ENCODE measurements around the gene CDC42BPG. TPM values are rescaled to one million over a fixed set of nuclear protein-coding genes. Genes with fewer than 3 reads are reported as not detected.

Gene CDC42BPG
- total and polyA plus RNA-seq, 2 of the 8 experiments (the other 6 are each of a cell fraction or from before 2014, with no cell fraction given), result 3.7 to 10.6 TPM

DNA sequence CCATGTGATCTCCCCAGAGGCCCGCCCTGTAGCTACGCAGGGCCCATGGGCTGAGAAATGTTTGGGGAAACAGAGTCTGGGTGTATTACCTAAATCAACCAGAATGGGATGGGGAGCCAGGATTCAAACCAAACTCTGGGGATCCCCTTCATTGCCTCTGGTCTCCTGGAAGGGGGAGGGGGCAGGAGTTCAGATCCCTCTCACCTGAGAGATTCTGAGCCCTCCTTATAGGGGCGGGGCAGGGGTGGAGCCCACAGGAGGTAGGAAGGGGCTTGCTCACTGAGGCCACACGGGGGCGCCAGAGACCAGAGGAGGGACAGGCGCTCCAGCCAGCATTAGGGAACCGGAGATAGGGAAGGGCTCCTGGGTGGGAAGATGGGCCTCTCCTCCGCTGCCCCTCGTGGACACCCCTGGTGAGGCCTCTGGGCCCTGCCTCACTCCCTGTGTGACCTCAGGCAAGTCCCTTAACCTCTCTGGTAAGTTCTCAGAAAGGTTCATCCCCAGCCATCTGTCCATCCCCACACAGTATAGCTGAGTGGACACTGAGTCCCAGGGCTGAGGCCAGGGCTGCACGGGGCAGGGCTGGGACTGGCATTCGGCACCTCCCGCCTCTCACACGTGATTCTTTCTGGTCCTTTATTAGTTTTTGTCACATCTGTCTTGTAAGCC is 2.7 kb upstream of the CDC42BPG start:
- POLR2A ChIA-PET (ENCODE audit: partially characterized antibody), result interaction anchor here (1.0 to 25.7 kb wide), 5 partner anchors 37 to 230 kb away, joined by 3 to 408 read pairs (median 4); partner anchors contain the start of genes EHD1 and SF1
- CTCF ChIA-PET (ENCODE audit: partially characterized antibody), result interaction anchor here (0.5 to 32.3 kb wide), 37 partner anchors 8 to 491 kb away, joined by 3 to 1058 read pairs (median 6); partner anchors contain the start of genes ARL2, ATG2A, BATF2 and EHD1
- H3K9ac ChIP-seq (replicated peaks in 1 of 4; ENCODE audit: extremely low read depth in 1 of 4, low read depth in 3 of 4, low read length in 3 of 4), result no peak overlapping the region
- DNase-seq (ENCODE audit: low read depth in 1 of 2, low spot score in 2 of 2), result peak; percentile 87 to 98
- no peaks in the 10 kb centered on the region for H3K9me3 ChIP-seq (ENCODE audit: insufficient read depth in 2 of 2, low read depth in 1 of 2, low read length in 1 of 2)
- H3K23me2 ChIP-seq (ENCODE audit: low read depth, low read length), result peaks cover 9% of the 10 kb centered on the region
- no peak overlapping the region for H4K91ac ChIP-seq (replicated peaks; ENCODE audit: insufficient read length, low read length)
- H3K4me3 ChIP-seq (ENCODE audit: extremely low read depth in 1 of 4, insufficient read depth in 2 of 4, low read depth in 3 of 4, low read length in 4 of 4), result no peak overlapping the region
- H4K5ac ChIP-seq (ENCODE audit: insufficient read length, low read depth, low read length), result no peak overlapping the region
- H2BK12ac ChIP-seq (ENCODE audit: low read depth, low read length), result no peak overlapping the region
- peak overlapping the region; percentile 88 for H3K4ac ChIP-seq (replicated peaks; ENCODE audit: insufficient read length, low read depth, low read length)
- no peak overlapping the region for H2BK5ac ChIP-seq (ENCODE audit: low read depth, low read length)
- no peaks in the 10 kb centered on the region for H3K36me3 ChIP-seq (ENCODE audit: control insufficient read depth in 2 of 4, insufficient read depth in 4 of 4, low read length in 3 of 4)
- H3K4me1 ChIP-seq (replicated peaks in 1 of 4; ENCODE audit: control insufficient read depth in 3 of 4, insufficient read depth in 4 of 4, low read length in 3 of 4), result peaks cover 0 to 38% (median 21%) of the 10 kb centered on the region in 4 experiments; a peak in 6 of 7 replicates
- peak; percentile 39 for FAIRE-seq
- no peak overlapping the region for H2BK120ac ChIP-seq (replicated peaks; ENCODE audit: low read depth, low read length)
- peak overlapping the region; percentile 42; the same call in 1 of the 2 replicates for H3K18ac ChIP-seq (ENCODE audit: extremely low read depth, low read length)
- H3K27me3 ChIP-seq (replicated peaks in 1 of 4; ENCODE audit: control insufficient read depth in 3 of 4, extremely low read depth in 1 of 4, insufficient read depth in 3 of 4, low read length in 3 of 4), result no peaks in the 10 kb centered on the region
- peak overlapping the region; percentile 88; the same call in 1 of the 2 replicates for H2BK15ac ChIP-seq (ENCODE audit: low read length)
- no peak overlapping the region for H3K23ac ChIP-seq (ENCODE audit: insufficient read length)
- H3K14ac ChIP-seq (ENCODE audit: insufficient read length), result no peak overlapping the region
- 42% methylated on average over 13 of the region's 13 CpGs; no CpG with 5 or more reads in 1 of the 2 experiments for WGBS, 2 experiments (ENCODE audit: extremely low coverage in 1 of 2, insufficient coverage in 1 of 2, insufficient read length in 1 of 2, insufficient replicate concordance in 2 of 2, low coverage in 1 of 2, low lambda C conversion rate in 2 of 2, missing lambda C conversion rate in 1 of 2)
- H2AFZ ChIP-seq (ENCODE audit: low read length), result no peak overlapping the region; the same call in 1 of the 2 replicates
- peaks cover 0 to 3% of the 10 kb centered on the region in 2 experiments; a peak in 1 of 4 replicates for H3K79me2 ChIP-seq (ENCODE audit: control insufficient read depth in 1 of 2, insufficient read depth in 2 of 2, low read length in 2 of 2)
- H4K8ac ChIP-seq (ENCODE audit: extremely low read depth, insufficient read depth, low read length), result no peak overlapping the region
- H3K27ac ChIP-seq (ENCODE audit: low read depth, low read length), result no peak overlapping the region
- no peak overlapping the region for H2AK5ac ChIP-seq (ENCODE audit: low read depth, low read length)
- peaks cover 0 to 2% of the 10 kb centered on the region in 2 experiments for H4K20me1 ChIP-seq (replicated peaks in 1 of 2; ENCODE audit: control insufficient read depth in 1 of 2, insufficient read depth in 2 of 2, low read length in 2 of 2)
- no peak overlapping the region for H2BK20ac ChIP-seq (ENCODE audit: low read length)
- H3K56ac ChIP-seq (replicated peaks; ENCODE audit: insufficient read length, low read depth, low read length), result no peak overlapping the region
- no peaks in the 10 kb centered on the region; the same call in 1 of the 2 replicates for H3K79me1 ChIP-seq (ENCODE audit: low read depth, low read length)
- H3K4me2 ChIP-seq (ENCODE audit: insufficient read depth in 1 of 2, low read depth in 2 of 2, low read length in 2 of 2), result no peak overlapping the region
- TF ChIP-seq POLR2A (IDR thresholded peaks at IDR 0.05; ENCODE audit: control extremely low read depth in 1 of 2, low read depth in 2 of 2, low read length in 2 of 2) (no peak), RNF2 (IDR thresholded peaks at IDR 0.05; ENCODE audit: borderline replicate concordance, low read depth, low read length, missing control alignments, poor library complexity, severe bottlenecking) (no peak), BACH1 (IDR thresholded peaks at IDR 0.05; ENCODE audit: low read length) (peak; percentile 89), SIRT6 (IDR thresholded peaks at IDR 0.05; ENCODE audit: low read length) (no peak), HDAC2 (IDR thresholded peaks at IDR 0.05; ENCODE audit: borderline replicate concordance in 1 of 2, low read depth in 2 of 2, low read length in 2 of 2) (peak in 1 of 2 experiments; percentile 75; a peak in 1 of 4 replicates), TAF1 (IDR thresholded peaks at IDR 0.05; ENCODE audit: low read depth, low read length) (no peak), SP2 (IDR thresholded peaks at IDR 0.05; ENCODE audit: low read length) (no peak), RAD21 (IDR thresholded peaks at IDR 0.05 in 1 of 2, conservative IDR thresholded peaks at IDR 0.05 in 1 of 2; ENCODE audit: low read depth in 2 of 2, low read length in 2 of 2) (peak; percentile 91 to 97), ZNF274 (IDR thresholded peaks at IDR 0.05; ENCODE audit: borderline replicate concordance, extremely low read depth, low read length) (no peak), KDM5A (IDR thresholded peaks at IDR 0.05; ENCODE audit: low read length) (no peak)
- TF ChIP-seq, protein P1, sequence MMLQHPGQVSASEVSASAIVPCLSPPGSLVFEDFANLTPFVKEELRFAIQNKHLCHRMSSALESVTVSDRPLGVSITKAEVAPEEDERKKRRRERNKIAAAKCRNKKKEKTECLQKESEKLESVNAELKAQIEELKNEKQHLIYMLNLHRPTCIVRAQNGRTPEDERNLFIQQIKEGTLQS (IDR thresholded peaks at IDR 0.05; ENCODE audit: insufficient read depth, low read depth, low read length), result no peak
